NT2/D1 (cell line): Measurements from ENCODE around the gene KRT26.

Source experiments
- SUZ12 ChIP-seq: IDR thresholded peaks from 2 replicates; pipeline ENCODE4 v1.6.1; 2011; ENCODE audit not compliant: insufficient read length, insufficient read depth; ENCODE audit errors: extremely low read depth
- ZNF274 ChIP-seq: IDR thresholded peaks from 2 replicates; pipeline ENCODE4 v1.6.1; 2011; ENCODE audit warnings: mild to moderate bottlenecking, low read depth, low read length

DNA sequence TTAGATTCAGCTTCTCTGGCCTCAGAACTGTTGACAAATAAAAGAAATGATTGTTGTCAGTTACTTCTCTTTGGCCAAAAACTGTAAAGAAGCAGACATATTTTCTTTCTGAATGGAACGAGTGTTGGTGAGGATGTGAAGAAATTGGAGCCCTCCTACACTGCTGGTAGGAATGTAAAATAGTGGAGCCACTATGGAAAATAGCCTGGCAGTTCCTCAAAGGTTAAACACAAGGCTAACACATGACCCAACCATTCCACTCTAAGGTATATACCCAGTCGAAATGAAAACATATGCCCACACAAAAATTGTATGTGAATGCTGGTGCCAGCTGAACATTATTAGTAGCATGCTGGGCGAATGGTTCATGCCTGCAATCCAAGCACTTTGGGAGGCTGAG, 54.2 kb downstream of the KRT26 start:
- TF ChIP-seq SUZ12 (no peak), ZNF274 (no peak)
